Measurements from ENCODE around the gene SPEM3. TPM values are rescaled to one million over a fixed set of nuclear protein-coding genes. Genes with fewer than 3 reads are reported as not detected.

The SPEM3 gene
- total RNA-seq, 4 donors from 2014 or later: not detected

- Histone ChIP-seq H3K27ac (no peak overlapping the region), H3K36me3 (no peaks in the 10 kb centered on the region), H3K4me1 (no peaks in the 10 kb centered on the region), H3K27me3 (no peaks in the 10 kb centered on the region), H3K4me3 (no peak overlapping the region), H3K9me3 (no peaks in the 10 kb centered on the region)
- no peak for TF ChIP-seq CTCF (IDR thresholded peaks at IDR 0.05 in 4 of 5, conservative IDR thresholded peaks at IDR 0.05 in 1 of 5)
- no peak for ATAC-seq
- no peak for DNase-seq
- intact Hi-C loops (cut with DNase I; ENCODE audit: low total_unique reads) (no loop called here), in situ Hi-C loops (cut with MboI; ENCODE audit: low sequenced_read_pairs in 4 of 4) (no loop called here)
These were observed 12.9 kb upstream of the SPEM3 start for GRCh38 chr17:7415784-7416183.

GRCh38 chr17:7416323-7416722, 12.3 kb upstream of the SPEM3 start:
- no peaks in the 10 kb centered on the region for H3K27me3 ChIP-seq
- intact Hi-C loops (cut with DNase I; ENCODE audit: low total_unique reads) (no loop called here), in situ Hi-C loops (cut with MboI; ENCODE audit: low sequenced_read_pairs in 4 of 4) (no loop called here)
- no peak for TF ChIP-seq CTCF (IDR thresholded peaks at IDR 0.05 in 4 of 5, conservative IDR thresholded peaks at IDR 0.05 in 1 of 5)
- TF ChIP-seq POLR2A (IDR thresholded peaks at IDR 0.05): no peak
- ATAC-seq (no peak), DNase-seq (no peak)
- H3K36me3 ChIP-seq: no peaks in the 10 kb centered on the region
- H3K27ac ChIP-seq: no peak overlapping the region
- no peak overlapping the region for H3K4me3 ChIP-seq
- no peaks in the 10 kb centered on the region for H3K9me3 ChIP-seq
- no peaks in the 10 kb centered on the region for H3K4me1 ChIP-seq

- no peak overlapping the region for H3K27ac ChIP-seq
- ATAC-seq (no peak), DNase-seq (no peak)
- intact Hi-C loops (cut with DNase I; ENCODE audit: low total_unique reads) (no loop called here), in situ Hi-C loops (cut with MboI; ENCODE audit: low sequenced_read_pairs in 4 of 4) (no loop called here)
- no peak overlapping the region for H3K4me3 ChIP-seq
- no peaks in the 10 kb centered on the region for H3K9me3 ChIP-seq
- no peaks in the 10 kb centered on the region for H3K36me3 ChIP-seq
- no peak for TF ChIP-seq POLR2A (IDR thresholded peaks at IDR 0.05)
- TF ChIP-seq CTCF (IDR thresholded peaks at IDR 0.05 in 4 of 5, conservative IDR thresholded peaks at IDR 0.05 in 1 of 5): no peak
- no peaks in the 10 kb centered on the region for H3K27me3 ChIP-seq
- H3K4me1 ChIP-seq: no peaks in the 10 kb centered on the region
These were observed 11.5 kb upstream of the SPEM3 start for GRCh38 chr17:7417056-7417655.

GRCh38 chr17:7418472-7419152, 10.0 kb upstream of the SPEM3 start:
- Histone ChIP-seq H3K27ac (no peak overlapping the region), H3K4me1 (no peaks in the 10 kb centered on the region), H3K9me3 (no peaks in the 10 kb centered on the region), H3K36me3 (no peaks in the 10 kb centered on the region), H3K4me3 (no peak overlapping the region), H3K27me3 (no peaks in the 10 kb centered on the region)
- in situ Hi-C loops (cut with MboI; ENCODE audit: low sequenced_read_pairs in 4 of 4) (no loop called here), intact Hi-C loops (cut with DNase I; ENCODE audit: low total_unique reads) (no loop called here)
- ATAC-seq: no peak
- DNase-seq: no peak
- TF ChIP-seq POLR2A (IDR thresholded peaks at IDR 0.05) (no peak), CTCF (IDR thresholded peaks at IDR 0.05 in 4 of 5, conservative IDR thresholded peaks at IDR 0.05 in 1 of 5) (no peak)

Measured in gastrocnemius medialis (tissue), 4 donors.